H9 (cell line): ENCODE measurements around the gene FXYD1. TPM values are rescaled to one million over a fixed set of nuclear protein-coding genes. Genes with fewer than 3 reads are reported as not detected.
"Not testable (repeated sequence)": the region's sequence is repeated elsewhere in the genome, so short reads cannot be mapped to it uniquely, and the experiment has no call there.

ENCODE experiments used
- DNase-seq: peaks from one replicate; pipeline ENCODE4 v3.0.0-alpha.2; 2017
- H2AFZ ChIP-seq: one replicate; pipeline ENCODE4 v1.6.1; 2013; ENCODE audit warnings: mild to moderate bottlenecking, low read length, control low read depth, moderate library complexity
- H2AK5ac ChIP-seq: 2 replicates; pipeline ENCODE4 v1.6.1; 2013; ENCODE audit warnings: low read length, control low read depth, mixed read lengths; ENCODE audit not compliant: insufficient read length
- H2BK120ac ChIP-seq: one replicate; pipeline ENCODE4 v1.6.1; 2013; ENCODE audit warnings: low read depth, mild to moderate bottlenecking, low read length, control low read depth, inconsistent platforms; ENCODE audit not compliant: poor library complexity, severe bottlenecking
- H2BK12ac ChIP-seq: 2 replicates; pipeline ENCODE4 v1.6.1; 2013; ENCODE audit warnings: low read length, control low read depth, mixed read lengths, low read depth; ENCODE audit not compliant: insufficient read length
- H2BK15ac ChIP-seq: 2 replicates; pipeline ENCODE4 v1.6.1; 2013; ENCODE audit warnings: low read depth, low read length, control low read depth
- H2BK20ac ChIP-seq: one replicate; pipeline ENCODE4 v1.6.1; 2013; ENCODE audit warnings: low read depth, mild to moderate bottlenecking, low read length, control low read depth, inconsistent platforms; ENCODE audit not compliant: poor library complexity, severe bottlenecking
- H2BK5ac ChIP-seq: 2 replicates; pipeline ENCODE4 v1.6.1; 2013; ENCODE audit warnings: low read length, control low read depth, mixed read lengths; ENCODE audit not compliant: insufficient read length
- H3K14ac ChIP-seq: 2 replicates; pipeline ENCODE4 v1.6.1; 2013; ENCODE audit warnings: low read length, control low read depth; ENCODE audit not compliant: insufficient read depth
- H3K18ac ChIP-seq: 2 replicates; pipeline ENCODE4 v1.6.1; 2013; ENCODE audit warnings: low read depth, mild to moderate bottlenecking, mixed read lengths, low read length, control low read depth; ENCODE audit not compliant: insufficient read length
- H3K23ac ChIP-seq: 2 replicates; pipeline ENCODE4 v1.6.1; 2013; ENCODE audit warnings: low read length, control low read depth, mixed read lengths, low read depth; ENCODE audit not compliant: insufficient read length
- H3K23me2 ChIP-seq: 2 replicates; pipeline ENCODE4 v1.6.1; 2013; ENCODE audit warnings: low read depth, mild to moderate bottlenecking, mixed read lengths, low read length, control low read depth; ENCODE audit not compliant: insufficient read length, poor library complexity, severe bottlenecking
- H3K27ac ChIP-seq: 2 replicates; pipeline ENCODE4 v1.5.1; 2013; ENCODE audit warnings: low read length, control low read depth, mixed read lengths, low read depth; ENCODE audit not compliant: insufficient read length
- H3K27me3 ChIP-seq: 2 replicates; pipeline ENCODE4 v1.6.1; 2013; ENCODE audit warnings: low read length, control low read depth, inconsistent platforms; ENCODE audit not compliant: insufficient read depth
- H3K4ac ChIP-seq: 2 replicates; pipeline ENCODE4 v1.6.1; 2013; ENCODE audit warnings: low read depth, mild to moderate bottlenecking, control low read depth, inconsistent platforms, low read length, moderate library complexity
- H3K4me1 ChIP-seq: 2 replicates; pipeline ENCODE4 v1.6.1; 2013; ENCODE audit warnings: low read length, control low read depth, inconsistent platforms; ENCODE audit not compliant: insufficient read depth
- H3K4me2 ChIP-seq: 2 replicates; pipeline ENCODE4 v1.6.1; 2013; ENCODE audit warnings: low read length, control low read depth, mixed read lengths; ENCODE audit not compliant: insufficient read length, insufficient read depth
- H3K56ac ChIP-seq: 2 replicates; pipeline ENCODE4 v1.6.1; 2013; ENCODE audit warnings: low read depth, mild to moderate bottlenecking, mixed read lengths, low read length, control low read depth; ENCODE audit not compliant: insufficient read length
- H3K79me1 ChIP-seq: 2 replicates; pipeline ENCODE4 v1.6.1; 2013; ENCODE audit warnings: low read depth, mild to moderate bottlenecking, moderate library complexity, low read length, control low read depth, inconsistent platforms; ENCODE audit not compliant: insufficient read depth, poor library complexity, severe bottlenecking
- H3K79me2 ChIP-seq: 2 replicates; pipeline ENCODE4 v1.6.1; 2013; ENCODE audit warnings: low read length, control low read depth, inconsistent platforms; ENCODE audit not compliant: insufficient read depth
- H3K9ac ChIP-seq: 2 replicates; pipeline ENCODE4 v1.6.1; 2013; ENCODE audit warnings: low read length, control low read depth, mixed read lengths; ENCODE audit not compliant: insufficient read length; ENCODE audit errors: extremely low read depth
- H3K9me3 ChIP-seq: one replicate; pipeline ENCODE4 v1.6.1; 2013; ENCODE audit warnings: low read depth, low read length, inconsistent platforms; ENCODE audit not compliant: control insufficient read depth
- H3T11ph ChIP-seq: one replicate; pipeline ENCODE4 v1.6.1; 2013; ENCODE audit warnings: mild to moderate bottlenecking, low read length, control low read depth, inconsistent platforms
- H4K20me1 ChIP-seq: one replicate; pipeline ENCODE4 v1.6.1; 2013; ENCODE audit not compliant: control insufficient read depth, insufficient read length, insufficient read depth
- H4K5ac ChIP-seq: 2 replicates; pipeline ENCODE4 v1.6.1; 2013; ENCODE audit warnings: low read depth, mild to moderate bottlenecking, mixed read lengths, low read length, control low read depth; ENCODE audit not compliant: insufficient read length
- H4K8ac ChIP-seq: replicated peaks from 2 replicates; pipeline ENCODE4 v1.6.1; 2013; ENCODE audit warnings: low read length, control low read depth, mixed read lengths, low read depth; ENCODE audit not compliant: insufficient read length
- H4K91ac ChIP-seq: 2 replicates; pipeline ENCODE4 v1.6.1; 2013; ENCODE audit warnings: low read depth, mild to moderate bottlenecking, moderate library complexity, mixed read lengths, low read length, control low read depth; ENCODE audit not compliant: insufficient read length
- H3K27ac Mint-ChIP-seq, 3 experiments: 2 replicates in 2 of 3; 3 replicates in 1 of 3; pipeline ENCODE4 v1.8.0; 2020 to 2021; ENCODE audit warnings: mixed read lengths in 3 of 3, mild to moderate bottlenecking in 1 of 3, moderate library complexity in 1 of 3
- H3K27me3 Mint-ChIP-seq: 2 replicates; pipeline ENCODE4 v1.8.0; 2021; ENCODE audit warnings: low read depth, mild to moderate bottlenecking, moderate library complexity, mixed read lengths
- H3K36me3 Mint-ChIP-seq, 3 experiments: 2 replicates in 2 of 3; 3 replicates in 1 of 3; pipeline ENCODE4 v1.8.0; 2020 to 2021; ENCODE audit warnings: low read depth in 3 of 3, mixed read lengths in 3 of 3; ENCODE audit not compliant: insufficient read depth in 1 of 3
- H3K4me1 Mint-ChIP-seq, 2 experiments: 2 replicates each; pipeline ENCODE4 v1.8.0; 2020; ENCODE audit warnings: mixed read lengths in 2 of 2
- H3K4me3 Mint-ChIP-seq, 2 experiments: 2 replicates in 1 of 2; 3 replicates in 1 of 2; pipeline ENCODE4 v1.8.0; 2020 to 2021; ENCODE audit warnings: mild to moderate bottlenecking in 2 of 2, mixed read lengths in 2 of 2, moderate library complexity in 1 of 2
- H3K9me3 Mint-ChIP-seq, 2 experiments: 2 replicates in 1 of 2; 3 replicates in 1 of 2; pipeline ENCODE4 v1.8.0; 2020; ENCODE audit warnings: mild to moderate bottlenecking in 2 of 2, mixed read lengths in 2 of 2, moderate library complexity in 1 of 2
- WGBS: extraction: QIAGEN DNeasy Blood & Tissue Kit; methylation state at CpG from one replicate; pipeline ENCODE4 v1.1.7; 2013; ENCODE audit warnings: missing lambda C conversion rate, low lambda C conversion rate, mixed read lengths; ENCODE audit not compliant: insufficient read length; ENCODE audit errors: extremely low coverage; 5-methylcytosine and 5-hydroxymethylcytosine counted together
- total RNA-seq: library from RNA; stranded (reverse); gene quantifications from 2 replicates; pipeline ENCODE4 v1.2.1, GENCODE V29; 2021

Gene FXYD1
- total RNA-seq, 1 experiment from 2014 or later = 7.7 TPM

DNA sequence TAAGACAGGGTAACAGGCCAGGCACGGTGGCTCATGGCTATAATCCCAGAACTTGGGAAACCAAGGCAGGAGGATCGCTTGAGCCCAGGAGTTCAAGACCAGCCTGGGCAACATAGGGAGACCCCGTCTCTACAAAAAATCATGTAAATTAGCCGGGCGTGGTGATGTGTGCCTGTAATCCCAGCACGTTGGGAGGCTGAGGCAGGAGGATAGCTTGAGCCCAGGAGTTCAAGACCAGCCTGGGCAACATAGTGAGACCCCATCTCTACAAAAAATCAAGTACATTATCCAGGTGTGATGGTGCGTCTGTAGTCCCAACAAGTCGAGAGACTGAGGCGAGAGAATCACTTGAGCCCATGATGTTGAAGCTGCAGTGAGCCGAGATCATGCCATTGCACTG lies 35.0 kb upstream of the FXYD1 start:
- DNase-seq, H3K4me2 ChIP-seq, H3K9ac ChIP-seq, H3K9me3 Mint-ChIP-seq, H3K4me3 Mint-ChIP-seq, H3K27ac ChIP-seq, H2AK5ac ChIP-seq, H3K56ac ChIP-seq, H3K27me3 ChIP-seq, H2AFZ ChIP-seq, H3K27ac Mint-ChIP-seq, H3K14ac ChIP-seq, H3K27me3 Mint-ChIP-seq, H3K4ac ChIP-seq, H3T11ph ChIP-seq, H2BK120ac ChIP-seq, H3K4me1 Mint-ChIP-seq, H3K79me1 ChIP-seq, H3K4me1 ChIP-seq, H2BK20ac ChIP-seq, H4K5ac ChIP-seq, H4K20me1 ChIP-seq, H4K91ac ChIP-seq, H3K79me2 ChIP-seq, H3K23me2 ChIP-seq, H3K18ac ChIP-seq, H2BK12ac ChIP-seq, H3K9me3 ChIP-seq, H2BK15ac ChIP-seq, H3K23ac ChIP-seq, H3K36me3 Mint-ChIP-seq, H4K8ac ChIP-seq, H2BK5ac ChIP-seq: not testable (repeated sequence)
- no CpG with 5 or more reads among the region's 10 CpGs for WGBS
